Measurements from ENCODE around the gene PDE4D.

DNA sequence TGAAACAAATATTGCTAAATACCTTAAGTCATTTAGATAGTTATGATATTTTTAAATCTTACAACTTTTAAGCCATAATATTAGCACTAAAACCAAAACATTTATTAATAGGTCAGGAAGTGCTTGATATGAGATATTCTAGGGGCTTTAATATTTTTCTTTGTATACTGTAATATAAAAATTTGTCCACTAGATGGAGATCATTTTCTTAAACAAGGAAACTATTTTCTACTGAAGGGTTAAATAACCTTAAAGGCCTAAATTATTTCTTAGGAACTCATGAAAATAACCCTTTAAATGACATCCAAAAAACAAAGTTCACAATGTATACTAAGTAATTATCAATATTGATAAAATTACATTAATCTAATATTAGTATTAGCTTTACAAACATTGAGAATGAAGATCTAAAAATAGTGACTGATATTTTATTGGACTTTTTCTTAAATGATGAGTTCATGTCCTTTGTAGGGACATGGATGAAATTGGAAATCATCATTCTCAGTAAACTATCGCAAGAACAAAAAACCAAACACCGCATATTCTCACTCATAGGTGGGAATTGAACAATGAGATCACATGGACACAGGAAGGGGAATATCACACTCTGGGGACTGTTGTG is 675.0 kb downstream of the PDE4D start:
- TF ChIP-seq, protein P1, sequence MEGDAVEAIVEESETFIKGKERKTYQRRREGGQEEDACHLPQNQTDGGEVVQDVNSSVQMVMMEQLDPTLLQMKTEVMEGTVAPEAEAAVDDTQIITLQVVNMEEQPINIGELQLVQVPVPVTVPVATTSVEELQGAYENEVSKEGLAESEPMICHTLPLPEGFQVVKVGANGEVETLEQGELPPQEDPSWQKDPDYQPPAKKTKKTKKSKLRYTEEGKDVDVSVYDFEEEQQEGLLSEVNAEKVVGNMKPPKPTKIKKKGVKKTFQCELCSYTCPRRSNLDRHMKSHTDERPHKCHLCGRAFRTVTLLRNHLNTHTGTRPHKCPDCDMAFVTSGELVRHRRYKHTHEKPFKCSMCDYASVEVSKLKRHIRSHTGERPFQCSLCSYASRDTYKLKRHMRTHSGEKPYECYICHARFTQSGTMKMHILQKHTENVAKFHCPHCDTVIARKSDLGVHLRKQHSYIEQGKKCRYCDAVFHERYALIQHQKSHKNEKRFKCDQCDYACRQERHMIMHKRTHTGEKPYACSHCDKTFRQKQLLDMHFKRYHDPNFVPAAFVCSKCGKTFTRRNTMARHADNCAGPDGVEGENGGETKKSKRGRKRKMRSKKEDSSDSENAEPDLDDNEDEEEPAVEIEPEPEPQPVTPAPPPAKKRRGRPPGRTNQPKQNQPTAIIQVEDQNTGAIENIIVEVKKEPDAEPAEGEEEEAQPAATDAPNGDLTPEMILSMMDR (IDR thresholded peaks at IDR 0.05; ENCODE audit: extremely low read depth in 1 of 2, insufficient read depth in 1 of 2, low read depth in 1 of 2, low read length in 2 of 2): peak in 1 of 2 donors; percentile 2
- TF ChIP-seq EZH2 (IDR thresholded peaks at IDR 0.05; ENCODE audit: borderline replicate concordance, low read depth, low read length, severe bottlenecking): no peak

All from endothelial cell of umbilical vein (primary cell).